Right lung (tissue), 5 donors: ENCODE measurements around the gene VWDE. TPM values are rescaled to one million over a fixed set of nuclear protein-coding genes. Genes with fewer than 3 reads are reported as not detected.
A peak's percentile ranks its signal among the peaks of the same experiment; 100 is the strongest.

Experiments
- DNase-seq, 2 donors: peaks; one replicate each; pipeline ENCODE4 v3.0.0-alpha.2; 2013
- polyA plus RNA-seq, 5 donors: library from polyadenylated mRNA; unstranded; fragments of 120-200 nt; gene quantifications; one replicate each; pipeline versions ENCODE4 v1.2.1 to v1.2.3, GENCODE V29; 2013; ENCODE audit warnings: inconsistent platforms in 1 of 5, low replicate concordance in 1 of 5; ENCODE audit not compliant: insufficient read length in 5 of 5, insufficient read depth in 1 of 5

Gene VWDE
- polyA plus RNA-seq, 5 donors: 1.0 to 5.8 (median 4.4) TPM

DNA sequence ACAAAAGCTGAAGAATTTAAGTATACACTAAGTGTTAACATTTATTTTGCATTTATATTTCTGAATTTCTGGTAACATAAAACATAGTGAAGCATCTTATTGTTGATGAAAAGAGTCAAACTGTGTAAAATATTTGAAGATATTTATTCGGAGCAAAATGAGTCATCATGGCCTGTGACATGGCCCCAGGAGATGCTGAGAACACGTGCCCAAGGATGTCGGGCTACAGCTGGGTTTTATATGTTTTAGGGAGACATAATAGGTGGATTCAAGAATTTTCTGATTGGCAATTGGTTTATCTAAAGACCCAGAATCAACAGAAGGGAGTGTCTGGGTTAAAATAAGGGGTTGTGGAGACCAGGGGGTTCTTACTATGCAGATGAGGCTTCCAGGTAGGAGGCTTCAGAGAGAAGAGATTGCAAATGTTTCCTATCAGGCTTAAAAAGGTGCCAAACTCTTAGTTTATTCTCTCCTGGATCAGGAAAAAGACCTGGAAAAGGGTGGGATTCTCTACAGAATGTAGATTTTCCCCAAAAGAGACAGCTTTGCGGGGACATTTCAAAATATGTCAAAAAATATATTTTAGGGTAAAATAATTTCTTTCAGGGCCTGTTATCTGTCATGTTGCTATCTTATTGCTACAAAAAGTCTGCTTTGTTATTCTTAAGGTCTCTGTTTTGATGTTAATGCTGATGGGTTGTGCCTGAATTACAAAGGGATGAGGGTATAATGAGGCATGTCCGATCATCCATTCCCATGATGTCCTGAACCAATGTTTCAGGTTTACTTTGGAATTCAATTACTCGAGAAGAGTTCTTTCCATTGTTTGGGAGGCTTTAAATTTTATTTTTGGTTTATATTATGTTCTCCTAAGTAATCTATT lies 74.5 kb downstream of the VWDE start:
- no peak for DNase-seq

DNA sequence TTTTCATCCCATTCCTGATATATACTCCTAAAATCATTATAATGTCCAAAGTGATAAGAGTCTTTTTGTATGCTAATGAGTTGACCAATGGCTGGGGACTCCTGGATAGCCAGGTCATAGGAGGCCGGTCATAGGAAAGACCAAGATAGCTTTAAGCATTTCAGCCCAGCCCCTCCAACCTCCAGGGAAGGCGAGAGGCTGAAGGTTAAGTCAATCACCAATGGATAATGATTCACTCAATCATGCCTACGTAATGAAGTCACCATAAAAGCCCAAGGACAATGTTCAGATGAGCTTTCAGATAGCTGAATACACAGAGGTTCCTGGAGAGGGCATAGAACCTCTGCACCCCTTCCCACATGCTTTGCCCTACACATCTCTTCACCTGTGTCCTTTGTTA lies 75.7 kb downstream of the VWDE start:
- DNase-seq: no peak

DNA sequence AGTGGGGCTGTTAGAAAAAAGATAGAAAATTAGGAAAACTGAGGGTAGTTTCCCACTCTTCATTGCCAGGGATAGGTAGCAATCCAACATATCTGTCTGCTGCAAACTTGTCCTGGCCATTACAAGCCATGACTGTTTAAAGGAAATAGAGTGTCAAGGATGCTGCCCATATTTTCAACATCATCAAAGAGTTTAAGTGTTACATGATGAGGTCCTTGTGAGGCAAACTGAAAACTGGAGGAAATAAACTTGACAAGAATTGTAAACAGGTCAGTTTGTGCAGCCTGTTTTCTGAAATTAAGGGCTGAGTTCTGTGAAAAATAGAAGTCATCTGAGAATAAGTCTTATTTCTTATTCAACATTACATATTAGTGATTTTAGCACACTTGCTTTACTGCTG lies 78.0 kb downstream of the VWDE start:
- no peak for DNase-seq

DNA sequence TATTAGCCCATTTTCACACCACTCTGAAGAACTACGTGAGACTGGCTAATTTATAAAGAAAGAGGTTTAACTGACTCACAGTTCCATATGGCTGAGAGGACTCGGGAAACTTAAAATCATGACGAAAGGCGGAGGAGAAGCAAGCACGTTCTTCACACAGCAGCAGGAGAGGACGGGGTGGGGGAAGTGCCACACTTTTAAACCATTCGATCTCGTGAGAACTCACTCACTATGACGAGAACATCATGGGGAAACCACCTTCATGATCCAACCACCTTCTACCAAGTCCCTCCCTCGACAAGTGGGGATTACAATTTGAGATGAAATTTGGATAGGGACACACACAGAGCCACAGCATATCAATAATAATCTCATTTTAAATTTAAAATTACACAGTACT lies 80.2 kb downstream of the VWDE start:
- DNase-seq: no peak

DNA sequence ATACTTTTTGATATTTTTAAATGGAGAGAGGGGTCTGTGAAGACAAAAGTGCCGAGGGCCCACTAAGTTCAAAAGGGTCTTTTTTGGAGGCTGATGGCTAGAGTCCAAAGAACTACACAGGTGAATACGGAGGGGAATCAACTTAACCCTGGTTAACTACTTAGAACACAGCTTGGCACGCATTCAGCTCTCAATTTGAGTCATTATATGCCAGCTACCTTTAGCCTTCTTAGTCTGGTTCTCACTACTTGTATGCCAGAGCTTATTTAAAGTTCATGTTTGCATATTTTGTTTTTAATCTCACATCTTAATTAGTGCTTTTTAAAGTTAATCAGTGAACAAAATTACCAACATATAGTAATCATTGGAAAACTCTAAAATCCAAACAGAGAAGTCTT lies 80.8 kb downstream of the VWDE start:
- DNase-seq: no peak

DNA sequence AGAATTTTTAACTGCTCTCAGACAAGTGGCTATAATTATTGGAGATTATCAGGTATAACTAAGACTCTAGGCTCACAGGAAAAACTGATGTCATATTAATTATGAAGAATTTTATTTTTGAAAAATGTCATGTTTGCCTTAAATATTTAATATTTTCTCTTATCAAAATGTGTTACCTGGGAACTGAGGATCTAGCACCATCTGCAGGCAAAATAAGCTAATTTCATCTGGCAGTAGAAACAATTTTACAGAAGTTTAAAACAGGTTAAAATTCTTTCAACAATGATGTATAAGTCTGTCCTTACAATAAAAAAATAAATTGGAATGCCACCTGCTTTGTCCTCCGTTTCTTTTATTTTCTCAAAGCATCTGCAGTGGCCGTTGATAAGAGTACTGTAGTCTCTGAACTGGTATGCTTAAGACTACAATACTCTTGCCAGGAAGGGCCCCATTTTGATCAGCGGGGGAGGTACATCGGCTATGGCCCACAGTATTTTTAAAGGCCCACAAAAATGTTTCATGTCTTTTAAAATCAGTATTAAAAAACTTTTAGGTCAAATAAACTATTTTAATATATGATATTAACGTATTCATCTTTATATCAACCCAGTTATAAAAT lies 81.3 kb downstream of the VWDE start:
- DNase-seq: no peak

DNA sequence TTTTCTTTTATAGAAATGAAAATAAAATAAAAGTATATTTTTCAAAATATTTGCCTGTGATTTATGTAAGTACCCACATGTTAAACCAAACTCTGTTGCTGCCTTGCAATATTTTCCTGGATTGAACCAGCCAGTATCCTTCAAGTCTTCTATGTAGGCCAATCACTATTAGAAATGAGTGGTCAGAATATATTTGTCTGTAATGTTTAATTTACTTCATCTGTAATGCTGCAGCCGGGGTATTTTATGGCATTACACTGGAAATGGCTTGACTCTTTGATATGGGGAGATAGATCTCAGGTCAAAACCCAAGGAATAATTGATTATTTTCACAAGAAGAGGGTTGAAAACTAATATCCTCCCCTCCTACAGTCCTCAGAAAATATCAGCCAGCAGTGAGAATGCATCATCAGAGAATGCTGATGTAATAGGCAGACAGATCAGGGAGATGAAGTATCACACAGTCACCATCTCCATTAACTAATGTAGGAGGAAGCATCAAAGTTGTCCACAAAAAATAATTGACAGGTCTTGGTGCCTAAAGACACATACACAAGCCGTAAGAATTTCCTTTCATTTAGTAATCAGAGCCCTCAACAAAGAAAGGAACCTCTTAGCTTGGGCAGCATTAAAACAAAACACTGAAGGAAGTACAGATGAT lies 82.5 kb downstream of the VWDE start:
- DNase-seq: no peak

DNA sequence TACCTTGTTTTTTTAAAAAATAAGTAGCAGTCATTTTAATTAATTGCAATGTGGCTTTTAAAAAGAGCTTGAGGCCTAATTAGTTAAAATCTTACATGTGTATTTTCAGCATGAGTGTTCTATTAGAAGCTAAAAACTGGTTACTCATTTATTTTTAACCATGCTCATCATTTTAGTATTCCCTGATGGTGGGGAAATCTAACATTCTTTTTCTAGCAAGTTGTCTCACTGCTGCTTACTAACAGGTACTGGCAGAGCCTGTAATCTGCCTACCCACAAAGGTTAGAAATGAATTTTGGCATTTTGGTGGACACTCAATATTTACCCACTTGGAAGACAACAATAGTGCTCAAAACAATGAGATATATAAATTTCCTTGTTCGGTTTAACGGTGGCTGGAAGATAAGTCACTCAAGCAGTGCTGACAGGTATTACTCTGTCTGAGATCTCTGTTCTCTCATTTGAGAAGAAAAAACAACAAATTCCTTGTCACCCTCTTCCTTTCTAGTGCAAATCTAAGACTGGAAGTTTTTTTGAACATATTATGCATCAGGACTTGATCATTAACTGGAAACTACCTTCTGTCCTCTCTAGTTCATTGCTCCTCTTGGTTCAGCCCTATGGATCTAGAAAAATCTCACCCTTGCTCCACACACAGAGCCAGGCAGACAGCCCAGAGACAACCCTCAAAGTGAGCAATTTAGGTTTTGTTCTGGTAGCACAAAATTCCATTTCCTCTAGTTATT lies 83.3 kb downstream of the VWDE start:
- DNase-seq: no peak

DNA sequence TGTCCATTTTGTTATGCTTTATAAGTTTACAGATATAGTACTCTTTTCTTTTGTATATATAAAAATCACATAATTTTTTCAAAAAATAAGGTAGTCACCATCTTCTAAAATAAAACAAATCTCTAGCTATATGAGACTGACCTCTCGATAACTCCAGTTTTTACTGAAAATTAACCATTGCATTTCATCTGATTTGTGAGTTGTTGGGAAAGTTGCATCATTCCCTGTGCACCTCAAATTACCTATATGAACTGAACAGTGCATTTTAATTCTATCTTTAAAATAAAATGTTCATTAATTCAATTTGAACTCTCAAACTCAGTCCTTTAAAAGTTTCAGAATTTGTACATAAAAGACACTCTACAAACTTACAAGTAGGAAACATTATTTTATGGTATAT lies 86.0 kb downstream of the VWDE start:
- no peak for DNase-seq

DNA sequence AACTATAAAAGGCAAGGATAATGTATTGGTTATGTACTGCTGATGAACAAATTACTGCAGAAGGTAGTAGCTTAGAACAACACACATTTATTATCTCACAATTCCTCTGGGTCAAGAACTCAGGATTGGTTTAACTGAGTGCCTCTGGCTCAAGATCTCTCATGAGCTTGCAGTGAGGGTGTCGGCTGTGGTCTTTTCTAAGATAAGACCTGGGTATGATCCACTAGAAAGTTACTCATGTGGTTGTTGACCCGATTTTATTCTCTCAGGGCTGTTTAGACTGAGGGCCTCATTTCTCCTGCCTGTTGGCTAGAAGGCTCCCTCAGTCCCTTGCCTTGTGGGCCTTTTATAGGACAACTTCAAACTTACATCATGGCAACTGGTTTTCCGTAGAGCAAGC lies 86.7 kb downstream of the VWDE start:
- DNase-seq: no peak

DNA sequence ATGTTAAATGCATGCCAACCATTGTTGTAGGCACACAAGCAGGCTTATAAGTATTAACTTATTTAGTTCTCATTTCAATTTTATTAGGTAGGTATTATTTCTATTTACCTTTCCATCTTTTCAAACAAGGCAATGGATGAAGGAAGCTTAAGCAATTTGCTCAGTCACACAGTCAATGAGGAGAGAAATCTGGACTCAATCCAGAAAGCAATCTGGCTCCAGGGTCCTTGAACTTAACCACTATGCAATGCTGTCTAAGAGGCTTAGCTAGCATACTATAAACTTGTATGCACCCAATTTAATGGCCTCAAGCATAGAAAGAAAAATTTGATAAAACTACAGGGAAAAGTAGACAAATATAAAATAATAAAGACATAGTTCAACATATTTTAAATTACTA lies 88.6 kb downstream of the VWDE start:
- peak; percentile 60 to 71 for DNase-seq

DNA sequence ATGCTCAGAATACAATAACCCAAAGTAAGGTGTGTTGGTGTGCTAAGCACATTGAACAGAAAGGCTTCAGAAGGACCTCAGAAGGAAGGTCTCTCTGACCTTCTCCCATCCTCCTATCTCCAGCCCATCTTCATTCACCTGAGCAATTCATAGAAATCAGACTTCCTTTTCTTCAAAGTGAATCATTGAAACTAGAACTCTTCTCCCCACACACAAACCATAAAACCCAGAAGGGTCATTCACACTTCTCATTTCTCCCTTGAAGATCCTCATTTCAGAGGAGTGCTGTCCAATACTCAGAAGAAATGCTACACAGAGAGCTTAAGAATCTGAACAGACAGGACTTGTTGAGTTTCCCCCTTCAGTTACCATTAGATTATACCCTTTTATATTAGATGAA lies 89.5 kb downstream of the VWDE start:
- DNase-seq: no peak

DNA sequence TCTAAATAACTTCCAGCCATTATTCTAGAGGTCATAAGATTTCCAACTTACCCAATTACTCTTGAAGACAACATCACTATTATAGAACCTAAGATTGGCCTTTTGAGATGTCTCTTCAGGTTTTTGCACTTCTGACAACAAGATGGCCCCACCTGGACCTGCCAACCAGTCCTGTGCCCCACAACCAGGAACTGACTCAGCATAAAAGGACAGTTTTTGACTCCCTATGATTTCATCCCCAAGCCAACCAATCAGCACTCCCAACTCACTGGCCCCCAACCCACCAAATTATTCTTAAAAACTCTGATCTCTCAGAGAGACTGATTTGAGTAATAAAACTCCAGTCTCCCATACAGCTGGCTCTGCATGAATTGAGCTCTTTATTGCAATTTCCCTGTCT lies 98.2 kb downstream of the VWDE start:
- no peak for DNase-seq

DNA sequence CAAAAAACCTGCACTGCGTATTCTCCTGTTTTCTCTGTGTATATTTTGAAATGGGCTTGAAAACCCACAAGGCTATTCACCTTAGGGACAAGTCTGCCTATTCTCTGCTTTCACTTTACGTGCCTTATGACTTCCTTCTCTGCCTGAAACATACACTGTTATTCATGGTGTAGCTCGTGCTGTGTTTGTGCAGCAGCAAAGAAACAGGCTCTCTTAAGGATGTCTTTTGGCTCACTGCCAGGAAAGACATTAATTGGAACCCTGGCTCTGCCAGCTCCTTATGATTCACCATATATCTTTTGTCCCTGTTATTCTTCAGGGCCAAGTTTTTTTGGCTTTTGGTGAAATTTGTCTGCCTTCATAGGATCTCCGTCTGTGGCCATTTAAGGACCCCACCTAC lies 100.2 kb downstream of the VWDE start:
- no peak for DNase-seq

DNA sequence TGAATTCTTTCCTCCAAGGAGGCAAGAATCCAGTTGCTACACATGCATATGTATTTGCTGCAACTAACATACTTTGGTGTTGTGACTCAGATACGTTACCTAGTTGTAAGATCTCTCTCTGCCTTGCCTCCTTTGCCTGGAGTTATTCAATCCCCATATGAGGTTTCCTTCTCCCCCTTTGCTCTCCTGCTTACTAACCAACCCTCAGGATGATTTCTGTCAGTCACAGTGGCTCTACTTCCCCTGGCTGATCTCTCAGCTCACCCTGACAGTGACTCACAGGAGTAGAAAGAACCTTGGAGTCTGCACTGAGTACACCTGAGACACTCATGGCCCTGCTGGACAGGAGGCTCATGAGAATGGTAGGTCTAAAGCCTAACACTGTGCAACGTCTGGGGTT lies 100.6 kb downstream of the VWDE start:
- no peak for DNase-seq

DNA sequence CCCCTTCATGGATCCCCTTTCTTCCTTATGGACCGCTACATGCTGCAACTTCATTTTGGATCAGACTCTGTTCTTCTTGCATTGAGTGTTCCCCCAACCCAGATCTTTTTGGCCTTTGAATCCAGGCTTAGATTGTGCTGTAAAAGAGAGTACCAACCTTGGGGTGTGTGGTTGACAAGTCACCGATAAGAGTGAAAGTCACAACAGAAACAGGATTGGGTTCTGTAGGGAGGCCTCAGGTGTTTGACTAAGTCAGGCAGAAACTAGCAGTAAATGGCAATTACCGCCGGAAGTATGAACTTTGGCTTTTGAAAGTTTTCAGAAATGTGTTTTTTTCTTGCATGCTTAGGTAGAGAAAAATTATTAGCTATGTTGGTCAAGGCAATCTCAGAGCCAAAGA lies 103.2 kb downstream of the VWDE start:
- no peak for DNase-seq

DNA sequence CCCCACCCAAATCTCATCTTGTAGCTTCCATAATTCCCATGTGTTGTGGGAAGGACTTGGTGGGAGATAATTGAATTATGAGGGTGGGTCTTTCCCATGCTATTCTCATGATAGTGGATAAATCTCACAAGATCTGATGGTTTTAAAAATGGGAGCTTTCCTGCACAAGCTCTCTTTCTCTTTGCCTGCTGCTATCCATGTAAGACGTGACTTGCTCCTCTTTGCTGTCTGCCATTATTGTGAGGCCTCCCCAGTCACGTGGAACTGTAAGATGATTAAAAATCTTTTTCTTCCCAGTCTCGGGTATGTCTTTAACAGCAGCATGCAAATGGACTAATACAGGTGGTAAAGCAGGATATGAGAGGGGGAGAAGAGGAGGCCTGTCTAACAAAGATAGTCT lies 104.3 kb downstream of the VWDE start:
- DNase-seq: no peak

DNA sequence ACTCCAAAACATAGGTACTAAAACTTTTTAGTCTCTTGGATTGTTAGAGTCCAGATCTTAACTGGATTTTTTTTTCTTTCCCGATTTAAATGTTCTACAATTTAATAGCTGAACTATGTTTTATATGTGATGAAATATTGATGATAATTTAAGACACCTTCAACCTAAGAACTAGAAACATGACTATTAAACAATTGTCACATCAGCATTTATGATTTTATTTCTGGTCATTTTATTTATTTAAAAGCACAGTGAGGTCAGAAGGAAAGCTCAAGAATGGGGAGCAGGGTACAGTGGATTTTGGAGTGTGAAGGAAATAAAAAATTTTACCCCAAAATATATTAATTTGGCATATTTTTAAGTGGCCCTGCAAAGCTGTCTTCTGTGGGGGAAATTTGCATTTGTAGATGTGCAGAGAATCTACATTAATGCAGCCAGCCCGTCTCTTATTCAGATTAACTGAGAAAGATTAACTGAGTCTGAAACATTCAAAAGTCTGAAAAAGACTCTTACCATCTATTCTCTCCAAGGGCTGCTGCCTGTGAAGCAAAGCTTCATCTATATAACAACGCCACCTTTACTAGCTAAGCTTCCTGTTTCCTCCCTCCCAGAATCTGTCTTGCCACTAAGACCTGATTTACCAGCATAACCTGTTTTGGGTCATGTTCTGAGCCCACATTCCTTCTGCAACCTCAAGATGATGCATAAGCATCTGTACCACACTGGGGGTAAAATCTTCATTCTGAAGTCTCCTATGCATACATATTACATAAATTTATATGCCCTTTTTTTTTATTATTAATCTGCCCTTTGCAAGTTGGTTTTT lies 106.2 kb downstream of the VWDE start:
- DNase-seq: peak; percentile 6 to 13

DNA sequence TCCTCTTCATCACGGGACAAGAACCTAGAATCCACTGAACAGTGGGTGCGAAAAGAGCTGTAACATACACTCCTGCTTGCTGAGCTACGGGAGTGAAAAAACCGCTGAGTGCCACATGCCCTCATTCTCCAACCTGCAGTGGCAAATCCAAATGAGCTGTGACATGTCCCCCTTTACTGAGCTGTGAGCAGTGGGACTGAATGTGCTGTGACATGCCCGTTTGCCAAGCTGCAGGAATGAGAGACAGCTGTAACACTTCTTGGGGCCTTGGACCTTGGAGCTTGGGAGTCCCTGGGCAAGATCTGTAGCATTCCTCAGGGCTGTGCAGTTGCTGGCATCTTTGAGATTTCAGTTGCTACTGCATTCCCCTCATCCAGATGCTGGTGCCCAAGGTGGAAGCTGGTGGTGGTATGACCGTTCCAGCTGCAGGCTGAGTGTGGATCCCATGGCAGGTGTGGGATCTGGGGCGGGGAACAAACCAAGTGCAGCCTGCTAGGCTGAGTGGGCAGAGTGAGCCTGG lies 107.6 kb downstream of the VWDE start:
- DNase-seq: no peak

DNA sequence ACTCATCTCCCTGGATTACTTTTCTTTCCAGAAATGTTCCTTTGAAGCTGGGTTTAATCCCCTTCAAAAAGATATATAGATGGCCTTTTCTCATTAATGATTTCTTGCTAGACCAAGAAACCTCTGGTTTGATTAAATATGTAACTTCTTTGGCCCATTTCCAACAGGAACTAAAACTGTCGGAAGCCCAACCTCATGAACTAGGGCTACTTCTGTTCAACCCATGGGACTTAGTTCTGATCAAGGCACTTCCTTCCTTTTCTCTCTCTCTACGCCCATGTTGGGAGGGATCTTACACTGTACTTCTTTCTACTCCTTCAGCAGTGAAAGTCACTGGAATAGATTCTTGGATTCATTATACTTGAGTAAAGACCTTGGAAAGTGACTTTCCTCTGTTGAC lies 109.0 kb downstream of the VWDE start:
- no peak for DNase-seq

DNA sequence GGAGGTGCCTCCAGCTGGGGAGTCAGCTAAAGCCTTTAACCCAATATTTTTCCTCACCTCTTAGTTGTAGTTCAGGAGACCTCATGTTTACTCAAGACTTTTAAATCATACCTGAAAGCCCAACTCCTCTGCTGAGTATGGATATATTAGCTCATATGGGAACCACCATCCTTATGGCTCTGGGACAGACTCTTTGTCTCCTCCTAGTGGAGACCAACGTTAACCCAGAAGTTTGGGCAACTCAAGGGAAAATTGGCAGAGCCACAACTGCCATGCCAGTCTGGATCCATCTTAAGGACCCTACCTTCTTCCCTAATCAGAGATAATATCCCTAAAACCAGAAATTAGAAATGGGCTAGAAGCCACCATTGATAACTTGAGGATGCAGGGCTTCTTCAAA lies 111.8 kb downstream of the VWDE start:
- no peak for DNase-seq
